HG03060 (cell line): ENCODE data around the gene ISYNA1.

ENCODE experiments used
- ATAC-seq: cut with Tn5 transposase; IDR thresholded peaks from one replicate; pipeline ENCODE4 v1.9.1; 2021; ENCODE audit warnings: low read depth, moderate number of reproducible peaks; ENCODE audit not compliant: unreplicated experiment

Gene ISYNA1

GRCh38 chr19:18445262-18445948, 7.5 kb upstream of the ISYNA1 start:
- no peak for ATAC-seq

DNA sequence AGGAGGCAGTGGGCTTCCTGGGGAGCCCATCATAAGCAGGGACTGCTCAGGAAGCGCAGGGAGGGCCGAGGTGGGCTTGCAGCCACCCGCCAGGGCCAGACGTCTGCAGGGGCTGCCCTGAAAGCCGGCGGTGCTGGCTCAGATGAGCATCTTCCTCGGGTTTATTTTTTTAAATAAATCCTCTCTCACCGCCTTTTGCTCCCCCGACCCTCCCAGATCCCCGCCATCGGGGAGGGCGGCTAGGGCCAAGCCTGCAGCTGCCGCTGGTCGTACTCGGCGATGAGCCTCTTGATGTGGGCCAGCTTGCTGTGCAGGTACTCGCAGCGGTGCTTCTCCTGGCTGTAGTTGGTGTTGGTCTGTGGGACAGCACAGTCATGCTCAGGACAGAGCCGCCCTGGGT, 6.6 kb upstream of the ISYNA1 start:
- ATAC-seq, result no peak

- no peak for ATAC-seq
Observed at GRCh38 chr19:18443831-18444230, 5.9 kb upstream of the ISYNA1 start.

DNA sequence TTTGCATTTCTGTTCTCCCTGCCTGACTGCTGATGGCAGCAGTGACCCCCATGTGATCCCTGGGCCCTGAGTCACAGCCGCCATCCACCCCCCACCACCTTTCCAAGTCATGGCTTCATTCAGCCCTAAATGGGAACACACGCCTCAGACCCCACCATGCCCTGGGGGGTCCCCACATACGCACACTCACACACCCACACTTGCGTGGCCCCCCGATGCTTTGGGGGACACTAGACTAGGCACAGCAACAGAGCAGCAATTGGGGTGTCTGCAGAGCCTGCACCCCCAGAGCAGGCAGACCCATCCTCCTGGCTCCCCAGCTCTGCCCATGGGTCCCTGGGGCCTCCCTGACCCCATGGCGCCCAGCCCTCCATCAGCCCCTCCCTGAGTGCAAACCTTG, 5.5 kb upstream of the ISYNA1 start:
- ATAC-seq, result no peak

DNA sequence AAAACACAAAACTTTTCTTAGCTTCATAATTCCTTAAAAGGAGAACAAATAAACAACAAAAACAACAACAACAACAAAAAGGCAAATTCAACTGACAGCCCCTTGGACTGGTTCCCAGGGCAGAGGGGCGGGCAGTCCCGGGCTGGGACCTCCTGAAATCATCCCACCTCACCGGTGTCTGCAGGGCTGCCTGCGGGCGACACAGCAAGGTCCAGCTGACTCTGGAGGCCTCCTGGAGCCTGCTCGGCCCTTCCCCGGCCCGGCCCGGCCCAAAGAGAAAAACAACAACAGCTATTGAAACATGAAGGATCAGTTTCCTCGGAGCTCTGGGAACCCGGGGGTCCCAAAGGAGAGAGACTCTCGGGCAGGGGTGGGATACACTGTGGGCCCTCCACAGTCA, 5.0 kb upstream of the ISYNA1 start:
- no peak for ATAC-seq

DNA sequence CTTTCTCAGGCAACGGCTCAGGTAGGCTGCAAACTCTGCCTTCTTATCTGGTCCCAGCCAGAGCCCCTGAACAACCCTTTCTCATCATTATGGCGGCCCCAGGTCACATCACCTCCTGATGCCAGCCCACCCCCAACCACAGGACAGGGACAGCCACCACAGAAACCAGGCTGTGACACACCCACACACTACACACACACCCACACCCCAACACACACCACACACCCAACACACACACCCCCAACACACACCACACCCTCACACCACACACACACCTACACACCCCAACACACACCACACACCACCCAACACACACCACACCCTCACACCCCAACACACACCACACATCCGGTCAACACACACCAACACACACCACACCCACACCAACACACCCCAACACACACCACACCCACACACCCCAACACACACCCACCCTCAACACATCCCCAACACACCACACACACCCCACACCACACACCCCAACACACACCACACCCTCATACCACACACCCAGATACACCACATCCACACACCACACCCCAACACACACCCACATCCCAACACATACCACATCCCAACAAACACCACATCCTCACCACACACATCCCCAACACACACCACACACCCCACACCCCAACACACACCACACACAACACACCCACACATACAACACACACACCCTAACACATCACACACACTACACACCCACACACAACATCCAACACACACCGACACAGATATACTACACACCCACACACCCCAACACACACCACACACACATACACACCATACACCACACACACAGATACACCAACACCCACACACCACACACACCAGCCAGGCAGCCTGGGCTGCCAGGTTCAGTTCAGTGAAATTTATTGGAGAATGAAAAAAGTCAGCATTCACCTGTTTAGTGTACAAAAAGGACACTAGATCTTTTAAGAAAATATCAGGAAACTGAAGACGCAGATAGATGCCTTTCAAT, 4.2 kb upstream of the ISYNA1 start:
- ATAC-seq, result no peak

DNA sequence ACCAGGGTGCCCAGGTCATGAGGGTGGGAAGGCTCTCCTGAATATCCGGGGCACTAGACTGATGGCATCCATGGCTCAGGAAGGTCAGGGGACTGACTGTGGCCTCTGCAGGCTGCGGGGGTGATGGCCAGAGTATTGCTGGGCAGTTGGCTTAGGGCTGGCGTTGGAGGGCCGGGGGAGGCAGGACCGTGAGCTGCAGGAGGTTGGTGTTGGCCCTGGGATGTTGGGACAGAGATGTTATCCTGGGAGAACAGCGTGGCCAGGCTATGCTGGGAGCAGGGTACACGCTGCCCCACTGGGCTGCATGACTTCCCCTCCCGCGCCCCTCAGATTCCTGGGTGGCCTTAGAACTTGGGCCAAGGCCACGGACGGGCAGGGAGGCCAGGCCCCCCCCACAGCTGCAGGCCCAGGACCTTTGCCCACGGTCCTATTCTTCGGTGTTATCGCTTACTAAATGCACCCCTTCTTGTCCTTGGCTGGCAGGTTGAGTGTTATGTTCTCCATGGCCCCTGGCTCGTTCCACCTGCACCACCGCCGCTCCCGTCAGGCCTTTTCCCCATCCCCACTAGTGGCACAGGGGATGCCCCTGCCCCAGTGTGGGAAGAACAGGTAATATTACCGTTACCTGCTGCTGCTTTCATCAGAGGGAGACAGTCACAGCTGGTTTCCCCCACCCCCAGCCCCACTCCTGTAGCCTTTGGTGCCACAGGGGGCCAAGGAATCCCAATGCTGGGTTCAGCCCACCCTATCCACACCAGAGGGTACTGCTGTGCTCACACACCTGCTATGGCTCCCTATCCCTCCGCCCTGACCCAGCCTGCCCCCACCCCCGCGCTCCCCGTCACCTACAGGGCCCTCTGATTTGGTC, 3.2 kb upstream of the ISYNA1 start:
- no peak for ATAC-seq

- ATAC-seq, result no peak
Observed at GRCh38 chr19:18440415-18440877, 2.5 kb upstream of the ISYNA1 start.

GRCh38 chr19:18439910-18440237, 1.9 kb upstream of the ISYNA1 start:
- no peak for ATAC-seq

DNA sequence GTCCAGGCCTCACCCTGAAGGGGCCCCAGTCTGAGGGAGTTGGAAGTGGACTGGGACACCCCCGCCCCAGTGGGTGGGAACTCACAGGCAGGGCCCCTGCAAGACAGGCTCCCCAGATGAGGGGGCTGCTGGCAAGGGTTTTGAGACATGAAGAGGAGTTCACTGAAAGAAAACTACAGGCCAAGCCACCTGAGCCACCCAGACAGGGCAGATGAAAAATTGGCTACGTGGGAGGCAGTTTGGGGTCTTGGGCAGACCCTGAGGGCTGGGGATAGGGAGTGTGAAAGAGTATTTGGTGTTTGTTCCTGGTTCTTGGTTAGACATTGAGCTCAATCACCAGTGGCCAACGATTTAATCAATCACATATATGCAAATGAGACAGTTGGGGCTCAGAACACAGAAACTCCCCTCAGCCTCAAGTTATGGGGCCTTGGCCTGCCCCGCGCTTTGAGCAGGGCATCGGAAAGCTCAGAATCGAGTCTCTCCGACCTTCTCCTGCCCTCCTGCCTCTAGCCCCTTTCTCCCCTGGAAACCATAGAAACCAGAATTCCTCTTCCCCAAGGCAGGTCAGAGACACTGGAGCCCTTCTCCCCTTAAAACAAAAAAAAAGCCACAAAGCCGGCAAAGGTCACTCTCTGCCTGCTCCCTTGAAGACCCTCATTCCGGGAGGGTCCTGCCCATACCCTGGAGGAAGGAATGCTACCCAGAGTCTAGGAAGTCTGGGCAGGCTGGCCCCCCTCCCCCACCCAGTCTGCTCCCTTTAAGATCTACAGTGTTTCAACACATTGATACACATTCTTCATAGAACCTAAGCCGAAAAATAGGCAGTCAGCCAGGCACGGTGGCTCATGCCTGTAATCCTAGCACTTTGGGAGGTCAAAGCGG, 1.3 kb upstream of the ISYNA1 start:
- no peak for ATAC-seq

- ATAC-seq, result no peak
Observed at GRCh38 chr19:18438331-18439024, 545 bp upstream of the ISYNA1 start.

- ATAC-seq, result no peak
Observed at GRCh38 chr19:18436671-18437490, 1.1 kb downstream of the ISYNA1 start.

DNA sequence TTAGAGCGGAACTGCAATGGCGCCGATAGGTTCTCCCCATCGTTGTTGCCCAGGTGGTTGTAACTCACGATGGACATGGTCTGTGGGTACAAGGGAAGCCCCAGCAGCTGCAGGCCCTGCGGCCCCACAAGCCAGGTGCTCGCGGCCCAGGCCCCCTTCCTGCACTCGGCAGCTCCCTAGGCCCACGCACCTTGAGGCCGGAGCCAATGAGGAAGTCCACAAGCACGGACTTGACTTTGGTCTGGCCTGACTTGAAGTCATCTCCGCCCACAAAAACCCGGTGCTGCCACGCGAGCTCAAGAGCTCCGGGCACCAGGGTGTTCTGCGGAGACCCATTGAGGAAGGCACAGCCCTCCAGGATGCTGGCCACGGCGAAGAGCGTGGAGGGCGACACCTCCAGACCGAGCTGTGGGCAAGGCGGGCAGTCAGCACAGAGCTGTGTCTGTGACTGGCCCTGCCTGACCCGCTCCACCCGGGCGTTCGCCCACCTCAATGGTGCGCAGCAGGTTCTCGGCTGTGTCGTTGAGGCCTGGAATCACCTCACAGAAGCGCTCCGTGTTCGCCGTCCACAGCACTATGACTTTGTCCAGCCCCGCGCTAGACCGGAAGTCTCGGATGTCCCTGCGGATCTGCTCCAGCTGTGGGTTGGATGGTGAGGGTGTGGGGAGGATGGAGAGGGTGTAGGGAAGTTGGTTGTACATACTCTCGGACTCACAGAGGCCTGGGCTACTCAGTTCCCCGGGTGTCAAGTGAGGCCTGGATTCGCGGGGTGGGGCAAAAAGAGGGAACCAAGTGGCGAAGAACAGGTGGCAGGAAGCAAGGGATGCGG, 1.9 kb downstream of the ISYNA1 start:
- ATAC-seq, result no peak

- ATAC-seq, result no peak
Observed at GRCh38 chr19:18435178-18435841, 2.6 kb downstream of the ISYNA1 start.

DNA sequence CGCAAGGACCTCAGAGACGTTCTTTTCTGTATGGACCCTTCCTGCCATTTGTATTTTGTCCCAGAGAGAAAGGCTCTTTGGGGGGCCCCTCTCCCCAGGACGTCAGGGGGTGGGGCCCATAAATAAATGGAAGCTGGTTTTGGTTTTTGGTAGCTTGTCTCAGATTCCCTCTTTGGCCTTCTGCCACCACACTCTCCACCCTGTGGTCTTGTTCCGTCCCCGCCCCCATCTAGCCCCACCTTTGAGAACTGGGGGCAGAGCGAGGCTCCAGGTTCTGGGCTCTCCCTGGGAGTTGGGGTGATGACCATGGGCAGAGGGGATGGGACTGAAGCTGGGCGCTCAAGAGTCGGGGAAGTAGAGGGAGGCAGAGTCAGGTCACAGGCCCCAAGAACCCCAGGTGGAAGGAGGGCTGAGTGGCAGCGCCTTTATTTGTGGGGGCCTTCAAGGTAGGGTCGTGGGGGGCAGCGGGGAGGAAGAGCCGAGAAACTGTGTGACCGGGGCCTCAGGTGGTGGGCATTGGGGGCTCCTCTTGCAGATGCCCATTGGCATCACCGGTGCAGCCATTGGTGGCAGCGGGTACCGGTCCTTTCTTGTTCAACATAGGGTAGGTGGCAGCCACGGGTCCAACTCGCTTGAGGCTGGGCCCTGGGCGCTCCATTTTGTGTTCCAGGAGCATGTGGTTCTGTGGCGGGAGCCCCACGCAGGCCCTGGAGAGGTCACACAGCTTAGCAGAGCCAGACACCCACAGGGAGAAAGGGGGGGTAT, 3.3 kb downstream of the ISYNA1 start:
- no peak for ATAC-seq

DNA sequence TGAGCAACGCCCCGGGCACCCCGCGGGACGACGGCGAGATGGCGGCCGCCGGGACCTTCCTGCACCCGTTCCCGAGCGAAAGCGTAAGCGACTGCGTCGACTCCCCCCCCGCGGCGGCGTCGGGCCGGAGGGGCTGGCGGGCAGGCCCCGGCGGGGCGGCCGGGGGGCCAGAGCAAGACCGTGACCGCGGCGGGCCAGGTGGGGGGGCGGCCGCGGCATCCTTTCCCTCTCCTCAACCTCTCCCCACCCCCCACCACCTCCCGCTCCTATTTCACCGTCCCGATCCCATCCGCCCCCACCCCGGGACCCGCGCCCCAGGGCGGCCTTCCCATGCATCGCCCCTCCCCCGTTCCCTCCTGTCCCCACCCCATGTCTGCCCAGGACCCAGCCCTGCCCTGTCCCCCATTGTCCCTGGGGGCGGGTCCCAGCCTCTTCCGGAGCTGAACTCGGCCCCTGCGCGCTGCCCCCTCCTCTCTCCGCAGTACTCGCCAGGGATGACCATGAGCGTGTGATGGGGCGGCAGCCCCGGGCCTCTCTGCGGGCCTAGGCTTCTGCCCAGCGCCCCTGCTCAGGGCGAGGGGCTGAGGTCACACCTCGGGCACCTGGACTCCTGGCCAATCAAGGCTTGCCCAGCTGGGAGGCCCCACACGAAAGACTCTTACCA, 4.1 kb downstream of the ISYNA1 start:
- no peak for ATAC-seq
